Erythroblast (primary cell): ENCODE results near the gene GAL3ST2.
"Not testable (repeated sequence)": the region's sequence is repeated elsewhere in the genome, so short reads cannot be mapped to it uniquely, and the experiment has no call there.

Experiments used
- GATA1 ChIP-seq: IDR thresholded peaks from 2 replicates; pipeline ENCODE4 v1.6.1; 2011; ENCODE audit warnings: low read depth, mild to moderate bottlenecking, control low read depth, low read length, moderate library complexity
- POLR2A ChIP-seq: IDR thresholded peaks from 2 replicates; pipeline ENCODE4 v1.6.1; 2011; ENCODE audit warnings: mild to moderate bottlenecking, low read length

GRCh38 chr2:241743008-241743407, 33.6 kb upstream of the GAL3ST2 start:
- not testable (repeated sequence) for TF ChIP-seq POLR2A, GATA1
